Measurements from ENCODE around the gene SPATA20. TPM values are rescaled to one million over a fixed set of nuclear protein-coding genes. Genes with fewer than 3 reads are reported as not detected.

The SPATA20 gene
- total and polyA plus RNA-seq, 2 of the 8 experiments (the other 6 are each of a cell fraction or from before 2014, with no cell fraction given), result 16.2 to 17.5 TPM

DNA sequence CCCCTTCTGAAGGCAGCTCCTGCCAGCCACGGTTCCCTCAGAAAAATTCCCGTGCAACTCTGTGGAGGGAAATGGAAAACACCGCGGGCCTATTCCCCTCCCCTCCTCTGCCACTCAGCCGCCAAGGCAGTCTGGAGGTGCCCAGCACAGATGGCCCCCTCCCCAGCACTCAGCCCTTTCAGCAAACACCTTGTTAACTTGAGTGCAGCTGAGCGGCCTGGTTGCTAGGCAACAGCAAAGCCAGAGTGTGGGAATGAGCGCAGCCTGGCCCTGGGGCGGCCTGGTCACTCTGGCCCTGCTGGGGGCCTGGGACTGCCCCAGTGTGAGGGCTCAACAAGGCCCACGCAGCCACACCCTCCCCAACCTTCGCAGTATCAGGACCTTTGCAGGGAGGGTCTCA is 46.3 kb downstream of the SPATA20 start:
- Histone ChIP-seq H3K56ac (replicated peaks; ENCODE audit: insufficient read length, low read depth, low read length) (no peak overlapping the region), H2BK5ac (ENCODE audit: low read depth, low read length) (no peak overlapping the region), H3K36me3 (ENCODE audit: control insufficient read depth in 2 of 4, insufficient read depth in 4 of 4, low read length in 3 of 4) (no peaks in the 10 kb centered on the region), H3K14ac (ENCODE audit: insufficient read length) (no peak overlapping the region), H3K9ac (replicated peaks in 1 of 4; ENCODE audit: extremely low read depth in 1 of 4, low read depth in 3 of 4, low read length in 3 of 4) (no peak overlapping the region), H3K79me1 (ENCODE audit: low read depth, low read length) (no peaks in the 10 kb centered on the region), H2AK5ac (ENCODE audit: low read depth, low read length) (no peak overlapping the region), H3K4me3 (ENCODE audit: extremely low read depth in 1 of 4, insufficient read depth in 2 of 4, low read depth in 3 of 4, low read length in 4 of 4) (no peak overlapping the region; a peak in 1 of 8 replicates), H4K20me1 (replicated peaks in 1 of 2; ENCODE audit: control insufficient read depth in 1 of 2, insufficient read depth in 2 of 2, low read length in 2 of 2) (peaks cover 2 to 3% of the 10 kb centered on the region in 2 experiments), H3K4me2 (ENCODE audit: insufficient read depth in 1 of 2, low read depth in 2 of 2, low read length in 2 of 2) (no peak overlapping the region), H3K4me1 (replicated peaks in 1 of 4; ENCODE audit: control insufficient read depth in 3 of 4, insufficient read depth in 4 of 4, low read length in 3 of 4) (peaks cover 0 to 12% (median 7%) of the 10 kb centered on the region in 4 experiments; a peak in 6 of 7 replicates), H3K4ac (replicated peaks; ENCODE audit: insufficient read length, low read depth, low read length) (no peak overlapping the region), H4K5ac (ENCODE audit: insufficient read length, low read depth, low read length) (no peak overlapping the region), H2AFZ (ENCODE audit: low read length) (no peak overlapping the region), H4K8ac (ENCODE audit: extremely low read depth, insufficient read depth, low read length) (no peak overlapping the region), H4K91ac (replicated peaks; ENCODE audit: insufficient read length, low read length) (no peak overlapping the region), H3K23me2 (ENCODE audit: low read depth, low read length) (no peaks in the 10 kb centered on the region), H2BK20ac (ENCODE audit: low read length) (no peak overlapping the region), H3K18ac (ENCODE audit: extremely low read depth, low read length) (no peak overlapping the region), H3K23ac (ENCODE audit: insufficient read length) (no peak overlapping the region), H2BK15ac (ENCODE audit: low read length) (no peak overlapping the region), H2BK120ac (replicated peaks; ENCODE audit: low read depth, low read length) (no peak overlapping the region), H3K79me2 (ENCODE audit: control insufficient read depth in 1 of 2, insufficient read depth in 2 of 2, low read length in 2 of 2) (no peaks in the 10 kb centered on the region), H3K9me3 (ENCODE audit: insufficient read depth in 2 of 2, low read depth in 1 of 2, low read length in 1 of 2) (no peaks in the 10 kb centered on the region), H2BK12ac (ENCODE audit: low read depth, low read length) (0 out of 2 replicates have a peak overlapping the region, but pooled peaks have one; percentile 5), H3K27me3 (replicated peaks in 1 of 4; ENCODE audit: control insufficient read depth in 3 of 4, extremely low read depth in 1 of 4, insufficient read depth in 3 of 4, low read length in 3 of 4) (no peaks in the 10 kb centered on the region; a peak in 1 of 7 replicates), H3K27ac (ENCODE audit: low read depth, low read length) (no peak overlapping the region)
- 61% methylated on average over 7 of the region's 10 CpGs; no CpG with 5 or more reads in 1 of the 2 experiments for WGBS, 2 experiments (ENCODE audit: extremely low coverage in 1 of 2, insufficient coverage in 1 of 2, insufficient read length in 1 of 2, insufficient replicate concordance in 2 of 2, low coverage in 1 of 2, low lambda C conversion rate in 2 of 2, missing lambda C conversion rate in 1 of 2)
- FAIRE-seq (no peak), DNase-seq (ENCODE audit: low read depth in 1 of 2, low spot score in 2 of 2) (peak in 1 of 2 experiments; percentile 66)
- CTCF ChIA-PET (ENCODE audit: partially characterized antibody), result interaction anchor here (0.8 to 3.3 kb wide), 17 partner anchors 11 to 111 kb away, joined by 3 to 16 read pairs (median 4); partner anchors contain the start of gene SPATA20
- POLR2A ChIA-PET (ENCODE audit: partially characterized antibody), result interaction anchor here (1.0 to 1.8 kb wide), 2 partner anchors 9 to 15 kb away, joined by 3 to 4 read pairs; no protein-coding TSS in a partner anchor
- TF ChIP-seq, protein P1, sequence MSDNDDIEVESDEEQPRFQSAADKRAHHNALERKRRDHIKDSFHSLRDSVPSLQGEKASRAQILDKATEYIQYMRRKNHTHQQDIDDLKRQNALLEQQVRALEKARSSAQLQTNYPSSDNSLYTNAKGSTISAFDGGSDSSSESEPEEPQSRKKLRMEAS (IDR thresholded peaks at IDR 0.05), result no peak
- TF ChIP-seq SIN3A (conservative IDR thresholded peaks at IDR 0.05 in 1 of 2, IDR thresholded peaks at IDR 0.05 in 1 of 2; ENCODE audit: low read depth in 1 of 2, low read length in 2 of 2) (0 out of 4 replicates have a peak, but pooled peaks of 1 of the 2 experiments have one; percentile 26), TAF7 (optimal IDR thresholded peaks at IDR 0.05; ENCODE audit: borderline replicate concordance, low read depth, low read length) (no peak), CHD2 (IDR thresholded peaks at IDR 0.05; ENCODE audit: low read length) (no peak)
